GM18526 (cell line): ENCODE measurements around the gene ARHGAP23.

Experiments
- POLR2A ChIP-seq: IDR thresholded peaks from 3 replicates; pipeline ENCODE4 v1.6.1; 2011; ENCODE audit not compliant: insufficient read length; ENCODE audit errors: extremely low read depth

ARHGAP23 gene

DNA sequence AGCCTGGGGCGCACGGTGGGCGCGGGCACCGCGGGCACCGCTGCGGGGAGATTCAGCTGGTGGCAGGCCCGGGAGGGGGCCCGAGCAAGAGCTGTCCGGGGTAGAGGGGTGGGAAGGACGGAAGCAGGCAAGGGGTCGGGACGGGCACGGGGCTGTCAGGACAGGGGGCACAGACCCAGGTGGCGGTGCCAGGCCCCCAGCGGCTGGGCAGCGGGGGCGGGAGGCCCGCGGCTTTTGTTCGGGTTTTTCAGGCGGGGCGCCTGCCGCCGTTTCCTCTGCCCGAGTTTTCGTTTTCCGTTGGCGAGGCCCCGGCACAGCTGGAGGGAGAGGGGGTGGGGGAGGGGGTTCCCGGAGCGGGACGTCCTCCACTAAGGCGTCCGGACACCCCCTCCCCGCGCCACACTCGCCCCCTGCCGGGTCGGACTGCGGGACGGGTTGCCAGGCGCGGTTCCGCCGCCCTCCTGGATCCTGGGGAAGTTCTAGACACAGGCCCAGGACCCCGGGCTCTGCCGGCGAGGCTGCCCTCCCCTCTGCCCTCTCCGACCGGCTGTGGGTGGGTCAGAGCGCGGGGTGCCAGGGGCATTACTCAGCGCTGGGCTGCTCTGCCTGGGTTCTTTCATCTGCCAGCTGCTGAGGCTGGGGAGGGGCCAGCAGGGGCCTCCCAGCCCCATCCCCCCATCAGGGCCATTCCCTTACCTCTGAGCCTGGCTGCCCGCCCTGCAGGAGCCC is 543 bp downstream of the ARHGAP23 start:
- TF ChIP-seq POLR2A = no peak

DNA sequence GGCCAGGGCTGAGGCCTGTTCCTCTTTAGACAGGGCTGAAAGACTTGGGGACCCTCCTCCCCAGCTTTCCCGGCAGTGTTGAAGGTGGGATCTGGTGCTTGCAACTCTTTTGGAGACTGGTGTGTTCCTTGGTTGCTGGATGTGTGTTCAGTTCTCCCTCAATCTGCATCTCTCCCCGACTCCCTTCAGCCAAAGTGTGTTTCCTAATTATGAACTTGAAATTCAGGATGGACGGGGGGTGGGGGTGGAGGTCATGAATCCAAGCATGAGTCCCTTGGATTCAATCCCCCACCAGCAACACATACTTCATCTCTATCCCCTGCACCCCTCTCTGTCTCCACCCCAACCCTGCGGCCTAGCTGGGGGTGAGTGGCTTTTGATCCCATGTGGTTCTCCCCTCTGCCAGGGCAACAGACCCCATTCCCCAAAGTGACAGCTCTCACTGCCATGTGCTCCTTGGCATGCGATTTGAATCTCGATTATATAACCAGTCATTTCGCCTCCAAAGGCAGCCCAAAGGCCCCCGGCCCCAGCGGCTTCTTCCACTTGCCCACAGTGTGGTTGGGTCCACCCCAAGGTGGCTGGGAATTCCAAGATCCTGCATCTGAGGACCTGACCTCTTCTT is 1.3 kb downstream of the ARHGAP23 start:
- TF ChIP-seq POLR2A = no peak

DNA sequence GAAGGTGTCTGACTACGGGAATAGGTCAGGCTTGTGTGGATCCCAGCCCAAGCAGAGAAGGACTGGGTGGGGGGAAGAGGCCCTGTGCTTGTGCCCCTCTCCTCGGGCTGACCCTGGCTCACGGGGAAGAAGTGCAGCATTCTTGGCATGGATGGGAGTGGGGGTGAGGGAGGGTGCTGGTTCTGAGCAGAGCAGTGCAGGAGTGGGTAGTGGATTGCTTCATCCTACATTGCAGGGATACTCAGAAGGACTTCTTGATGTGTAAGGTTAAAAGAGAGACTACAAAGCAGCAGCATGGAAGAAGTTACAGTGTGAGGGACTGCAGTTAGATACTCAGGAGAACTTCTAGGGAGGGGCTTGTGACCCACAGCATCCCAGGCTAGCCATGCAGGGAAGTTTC is 2.1 kb downstream of the ARHGAP23 start:
- no peak for TF ChIP-seq POLR2A

DNA sequence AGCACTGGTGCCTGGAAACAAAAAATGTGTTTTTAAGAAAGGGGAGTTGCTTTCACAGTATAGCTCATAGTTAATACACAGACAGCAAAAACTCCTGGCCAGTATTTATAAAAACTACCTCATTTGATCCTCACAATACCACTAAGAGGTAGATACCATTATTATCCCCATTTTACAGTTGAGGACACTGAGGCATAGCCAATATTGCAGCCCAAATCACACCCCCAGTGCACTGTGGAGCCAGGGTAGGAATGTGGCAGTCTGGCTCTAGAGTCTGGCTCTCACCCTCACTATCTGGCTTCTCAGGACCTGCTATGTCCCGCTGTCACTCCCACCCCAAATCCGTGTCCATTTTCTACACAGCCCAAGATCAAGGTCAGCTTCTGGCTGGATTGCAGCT is 2.6 kb downstream of the ARHGAP23 start:
- no peak for TF ChIP-seq POLR2A

DNA sequence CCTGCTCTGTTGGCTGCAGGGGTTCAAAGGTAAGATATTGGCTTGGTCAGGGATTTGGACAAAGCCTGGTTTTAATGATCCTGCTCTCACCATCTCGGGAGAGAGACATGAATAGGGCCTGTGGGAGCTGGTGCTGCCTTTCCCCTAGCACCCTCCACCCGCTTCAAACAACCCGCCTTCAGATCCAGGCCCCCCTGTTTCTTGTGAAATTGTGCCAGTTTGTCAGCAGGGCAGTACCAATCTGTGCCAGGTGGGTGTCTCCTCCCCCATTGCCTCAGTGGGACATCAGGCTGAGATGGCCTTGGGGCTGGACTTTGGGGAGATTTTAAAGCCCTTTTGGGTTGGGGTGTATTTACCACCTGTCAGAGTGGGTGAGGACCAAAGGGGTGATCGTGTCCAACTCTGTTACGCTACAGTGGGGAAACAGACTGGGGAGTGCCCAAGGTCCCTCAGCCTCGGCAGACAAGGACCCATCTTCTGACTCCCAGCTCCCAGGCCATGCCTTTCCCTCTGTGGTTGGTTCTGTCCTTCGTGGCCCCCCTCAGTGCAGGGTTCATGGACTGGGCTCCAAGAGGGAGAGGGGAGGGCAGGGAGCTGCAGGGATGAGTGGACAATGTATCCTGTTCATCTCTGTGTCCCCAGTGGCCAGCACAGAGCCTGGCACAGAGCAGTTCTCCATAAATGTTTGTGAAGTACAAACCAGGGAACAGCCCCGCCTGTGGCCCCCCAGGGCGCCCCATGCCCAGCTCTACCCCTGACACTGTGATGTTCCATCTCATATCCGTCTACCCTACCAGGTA is 3.3 kb downstream of the ARHGAP23 start:
- TF ChIP-seq POLR2A = no peak

DNA sequence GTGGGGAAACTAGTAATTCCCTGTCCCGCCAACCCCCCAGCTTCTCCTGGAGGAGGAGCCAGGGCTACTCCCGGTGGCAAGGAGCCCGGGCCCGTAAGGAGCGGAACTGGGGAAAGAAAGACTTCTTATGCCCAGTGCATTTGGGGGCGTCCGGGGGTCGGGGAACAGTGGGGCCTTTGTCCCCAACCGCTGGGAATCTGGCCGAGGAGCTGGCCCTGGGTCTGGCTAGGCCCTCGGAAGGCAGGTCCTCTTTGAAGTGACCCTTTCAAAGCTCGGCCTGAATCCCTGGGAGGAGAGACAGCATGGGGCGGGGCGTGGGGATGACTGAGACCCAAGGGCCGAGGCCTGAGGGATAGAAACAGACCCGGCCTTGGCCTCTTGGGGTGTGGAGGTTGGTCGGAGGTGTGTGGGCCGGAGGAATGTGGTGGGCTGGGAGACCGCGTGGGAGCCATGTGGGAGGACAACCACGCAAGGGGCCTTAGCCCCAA is 6.0 kb downstream of the ARHGAP23 start:
- TF ChIP-seq POLR2A = no peak

DNA sequence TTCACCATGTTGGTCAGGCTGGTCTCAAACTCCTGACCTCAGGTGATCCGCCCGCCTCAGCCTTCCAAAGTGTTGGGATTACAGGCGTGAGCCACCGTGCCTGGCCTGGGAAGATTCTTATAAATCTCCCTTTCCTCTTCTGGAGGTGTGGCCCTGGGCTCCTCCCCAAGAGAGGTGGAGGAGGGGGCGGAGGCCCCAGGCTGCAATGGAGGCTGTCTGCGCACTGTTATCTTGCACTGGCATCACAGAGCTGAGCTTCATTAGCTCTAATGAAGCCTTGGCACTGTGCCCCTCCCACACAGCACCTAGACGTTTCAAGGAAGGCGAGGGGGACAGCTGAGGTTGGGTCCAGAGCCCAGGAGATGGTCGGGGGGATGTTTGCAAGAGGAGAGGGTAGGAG is 7.5 kb downstream of the ARHGAP23 start:
- no peak for TF ChIP-seq POLR2A

DNA sequence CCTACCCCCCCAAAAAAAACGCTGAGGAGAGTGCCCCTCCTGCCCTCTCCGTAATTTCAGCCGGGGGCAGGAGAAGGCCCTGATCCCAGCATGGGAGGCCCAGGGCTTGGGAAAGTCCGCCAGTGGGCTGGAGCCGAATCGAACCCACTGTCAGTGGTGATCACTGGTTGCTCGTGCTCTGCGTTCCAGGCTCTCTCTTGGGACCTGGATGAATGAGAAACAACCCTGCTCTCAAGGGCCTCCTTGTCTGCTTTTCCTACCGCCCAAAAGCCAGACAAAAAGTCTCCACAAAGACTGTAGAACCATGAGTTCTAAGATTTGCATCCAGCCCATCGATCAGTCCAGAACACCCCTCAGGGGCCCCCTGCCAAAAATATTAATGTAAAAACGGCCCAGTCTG is 8.1 kb downstream of the ARHGAP23 start:
- no peak for TF ChIP-seq POLR2A

DNA sequence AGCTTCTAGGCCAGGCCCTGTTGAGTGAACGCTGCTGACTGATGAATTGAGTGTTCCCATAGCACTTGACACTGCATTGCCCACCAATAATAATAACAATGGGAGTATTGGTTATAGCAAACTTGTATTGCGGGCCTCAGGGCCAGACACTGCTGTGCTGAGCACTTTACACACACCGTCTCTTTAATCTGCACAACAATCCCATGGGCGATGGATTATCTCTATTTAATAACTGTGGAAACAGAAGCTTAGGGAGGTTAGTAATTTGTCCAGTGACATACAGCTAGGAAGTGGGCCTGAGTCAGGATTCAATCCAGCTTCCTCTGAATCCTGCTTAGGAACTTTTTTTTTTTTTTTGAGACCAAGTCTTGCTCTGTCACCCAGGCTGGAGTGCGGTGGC is 11.2 kb downstream of the ARHGAP23 start:
- no peak for TF ChIP-seq POLR2A

DNA sequence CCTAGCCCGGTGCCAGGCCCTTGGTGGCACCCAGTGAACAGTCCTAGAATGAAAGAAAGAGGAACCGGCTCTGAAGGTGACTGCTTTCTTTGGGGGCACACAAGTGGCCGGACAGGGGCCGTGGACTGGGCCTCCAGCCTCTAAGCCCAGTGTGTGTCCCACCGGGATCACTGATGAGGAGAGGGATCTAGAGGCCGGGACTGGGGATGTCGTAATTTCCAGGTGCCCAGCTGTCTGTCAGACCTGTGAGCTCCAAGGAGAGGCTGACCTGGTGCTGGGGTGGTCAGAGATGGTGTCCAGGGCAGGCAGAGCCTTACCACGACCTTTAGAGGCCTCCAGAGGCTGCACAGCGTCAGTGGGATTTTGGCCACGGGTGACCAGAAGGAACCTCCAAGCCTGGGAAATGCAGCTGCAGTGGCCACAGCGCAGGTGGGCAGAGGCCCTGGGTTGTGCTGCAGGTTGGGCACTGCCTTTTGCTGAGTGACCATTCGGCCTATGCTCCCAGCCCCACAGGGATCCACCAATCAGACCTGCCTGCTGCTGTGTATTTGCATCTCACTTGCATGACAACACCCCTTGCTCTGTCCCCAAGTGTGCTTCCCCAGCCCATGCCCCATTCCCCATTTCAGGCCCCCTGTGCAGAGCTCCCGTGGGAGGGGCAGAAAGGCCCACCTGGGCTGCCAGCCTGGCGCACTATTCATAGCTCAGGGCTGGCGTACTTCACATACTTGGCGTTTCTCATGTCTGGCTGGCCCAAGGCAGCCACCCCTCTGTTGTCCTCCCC is 12.5 kb downstream of the ARHGAP23 start:
- no peak for TF ChIP-seq POLR2A

DNA sequence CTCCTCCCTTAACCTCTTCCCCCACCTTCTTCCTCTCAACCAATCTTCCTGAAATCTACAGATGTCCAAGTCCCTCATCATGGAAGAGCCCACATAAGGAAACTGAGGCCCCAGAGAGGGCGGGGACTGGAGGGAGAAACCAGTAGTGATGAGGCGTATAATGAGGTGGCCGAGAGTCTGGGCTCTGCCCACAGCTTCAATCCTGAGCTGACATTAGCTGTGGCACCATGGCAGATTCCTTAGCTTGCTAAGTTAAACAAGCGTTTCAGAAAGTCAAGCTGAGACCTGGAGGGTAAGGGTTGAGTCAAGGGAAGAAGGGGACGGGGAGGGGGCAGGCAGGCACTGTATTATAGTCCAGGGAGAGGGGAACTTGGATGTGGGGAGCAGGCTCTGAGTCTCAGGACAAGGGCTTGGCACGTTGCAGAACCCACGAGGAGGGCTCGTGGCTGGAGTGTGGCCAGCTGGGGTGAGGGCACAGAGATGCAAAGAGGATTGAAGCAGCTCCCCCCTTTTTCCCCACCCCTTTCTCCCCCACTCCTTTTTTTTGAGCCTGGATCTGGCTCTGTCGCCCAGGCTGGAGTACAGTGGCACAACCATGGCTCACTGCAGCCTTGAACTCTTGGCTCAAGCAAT is 13.3 kb downstream of the ARHGAP23 start:
- TF ChIP-seq POLR2A = no peak

DNA sequence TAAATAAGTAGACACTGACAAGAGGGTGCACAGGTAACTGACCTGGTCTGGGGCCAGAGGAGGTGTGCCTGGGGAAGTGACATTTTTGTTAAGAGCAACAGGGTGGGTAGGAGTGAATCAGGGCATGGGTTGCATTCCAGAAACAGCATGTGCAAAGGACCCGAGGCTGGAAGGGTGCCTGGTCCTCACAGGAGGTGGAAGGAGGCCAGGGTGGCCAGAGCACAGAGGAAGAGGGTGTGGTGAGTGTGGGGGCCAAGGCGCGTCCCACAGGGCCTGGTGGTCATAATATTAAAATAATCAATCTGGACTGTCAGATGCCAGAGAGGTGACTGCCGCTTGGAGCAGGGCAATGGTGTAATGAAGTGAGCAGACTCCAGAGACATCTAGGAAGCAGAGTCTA is 14.3 kb downstream of the ARHGAP23 start:
- no peak for TF ChIP-seq POLR2A

DNA sequence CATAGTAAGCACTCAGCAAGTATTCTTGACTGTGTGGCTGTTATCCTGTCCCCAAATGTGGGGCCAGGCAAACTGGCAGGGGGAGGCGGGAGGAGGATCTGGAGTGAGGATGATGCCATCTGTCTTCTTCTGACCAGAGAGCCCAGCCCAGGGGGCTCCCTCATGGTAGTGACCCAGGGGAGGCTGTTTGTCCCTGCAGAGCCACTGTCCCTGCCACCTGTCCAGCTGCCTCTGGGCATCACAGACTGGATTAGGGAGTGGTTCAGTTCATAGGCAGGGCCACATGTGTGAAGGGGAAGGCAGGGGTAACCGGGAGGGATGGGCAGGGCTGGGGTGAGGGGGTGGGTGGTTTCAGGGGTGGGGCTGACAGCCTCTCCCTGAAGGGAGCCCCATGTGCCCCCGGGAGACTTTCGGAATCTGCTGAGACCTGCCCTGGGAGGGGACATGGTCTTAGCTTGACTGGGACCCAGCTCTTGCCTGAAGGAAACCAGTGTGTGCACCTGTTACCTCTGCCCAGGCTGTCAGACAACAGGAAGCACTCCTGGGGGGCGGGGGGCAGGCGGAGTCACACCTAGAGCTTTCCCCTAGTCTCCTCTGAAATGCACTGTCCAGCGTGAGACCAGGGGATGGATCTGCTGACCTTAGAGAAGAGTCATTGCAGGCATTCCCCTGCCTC is 15.2 kb downstream of the ARHGAP23 start:
- no peak for TF ChIP-seq POLR2A

DNA sequence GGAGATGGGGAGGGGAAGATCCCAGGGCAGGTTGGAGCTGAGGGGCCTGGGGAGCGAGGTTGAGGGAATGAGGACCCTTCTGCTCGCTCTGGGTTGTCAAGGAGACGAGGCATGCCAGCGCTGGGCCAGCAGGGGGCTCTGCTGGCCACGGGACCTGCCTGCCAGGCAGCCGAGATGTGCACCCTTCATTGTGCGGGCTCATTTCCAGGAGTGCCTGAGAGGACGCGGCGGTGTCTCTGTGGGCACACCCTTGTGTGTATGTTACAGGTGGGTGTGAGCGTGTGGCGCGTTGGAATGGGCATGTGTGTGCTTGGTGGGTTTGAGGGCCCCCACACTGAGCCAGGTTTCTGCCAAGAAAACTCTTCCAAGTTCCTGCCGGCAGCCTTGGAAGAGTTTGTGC is 15.9 kb downstream of the ARHGAP23 start:
- no peak for TF ChIP-seq POLR2A
